ENCODE measurements around the gene ADAMTS12. TPM values are rescaled to one million over a fixed set of nuclear protein-coding genes. Genes with fewer than 3 reads are reported as not detected.

Gene ADAMTS12
- total RNA-seq, 1 experiment from 2014 or later: 0.05 TPM

DNA sequence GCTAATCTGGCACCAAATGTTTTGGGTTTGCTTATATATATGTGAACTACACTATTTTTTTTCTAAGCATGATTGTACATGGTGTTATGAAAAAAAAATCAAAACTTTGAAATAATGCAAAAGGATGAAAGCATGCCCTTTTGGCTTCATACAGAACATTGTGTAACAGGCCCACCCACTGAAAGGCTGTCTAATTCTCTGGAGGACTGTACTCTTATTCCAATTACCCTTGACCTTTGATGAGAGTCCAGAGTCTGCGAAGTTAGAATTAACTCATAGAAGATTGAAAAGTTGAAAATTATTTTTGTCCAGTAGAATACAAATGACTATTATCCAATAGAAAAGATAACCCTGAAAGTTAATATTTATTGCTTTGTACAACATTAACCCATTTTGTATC is 117.4 kb downstream of the ADAMTS12 start:
- DNase-seq (ENCODE audit: low read depth, low spot score): no peak

More for the DNA sequence above, 117.4 kb downstream of the ADAMTS12 start:
- TF ChIP-seq, protein P1, sequence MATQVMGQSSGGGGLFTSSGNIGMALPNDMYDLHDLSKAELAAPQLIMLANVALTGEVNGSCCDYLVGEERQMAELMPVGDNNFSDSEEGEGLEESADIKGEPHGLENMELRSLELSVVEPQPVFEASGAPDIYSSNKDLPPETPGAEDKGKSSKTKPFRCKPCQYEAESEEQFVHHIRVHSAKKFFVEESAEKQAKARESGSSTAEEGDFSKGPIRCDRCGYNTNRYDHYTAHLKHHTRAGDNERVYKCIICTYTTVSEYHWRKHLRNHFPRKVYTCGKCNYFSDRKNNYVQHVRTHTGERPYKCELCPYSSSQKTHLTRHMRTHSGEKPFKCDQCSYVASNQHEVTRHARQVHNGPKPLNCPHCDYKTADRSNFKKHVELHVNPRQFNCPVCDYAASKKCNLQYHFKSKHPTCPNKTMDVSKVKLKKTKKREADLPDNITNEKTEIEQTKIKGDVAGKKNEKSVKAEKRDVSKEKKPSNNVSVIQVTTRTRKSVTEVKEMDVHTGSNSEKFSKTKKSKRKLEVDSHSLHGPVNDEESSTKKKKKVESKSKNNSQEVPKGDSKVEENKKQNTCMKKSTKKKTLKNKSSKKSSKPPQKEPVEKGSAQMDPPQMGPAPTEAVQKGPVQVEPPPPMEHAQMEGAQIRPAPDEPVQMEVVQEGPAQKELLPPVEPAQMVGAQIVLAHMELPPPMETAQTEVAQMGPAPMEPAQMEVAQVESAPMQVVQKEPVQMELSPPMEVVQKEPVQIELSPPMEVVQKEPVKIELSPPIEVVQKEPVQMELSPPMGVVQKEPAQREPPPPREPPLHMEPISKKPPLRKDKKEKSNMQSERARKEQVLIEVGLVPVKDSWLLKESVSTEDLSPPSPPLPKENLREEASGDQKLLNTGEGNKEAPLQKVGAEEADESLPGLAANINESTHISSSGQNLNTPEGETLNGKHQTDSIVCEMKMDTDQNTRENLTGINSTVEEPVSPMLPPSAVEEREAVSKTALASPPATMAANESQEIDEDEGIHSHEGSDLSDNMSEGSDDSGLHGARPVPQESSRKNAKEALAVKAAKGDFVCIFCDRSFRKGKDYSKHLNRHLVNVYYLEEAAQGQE (IDR thresholded peaks at IDR 0.05; ENCODE audit: low read depth): no peak
- no peak for TF ChIP-seq YY1 (IDR thresholded peaks at IDR 0.05; ENCODE audit: extremely low read depth, insufficient replicate concordance, low read depth, low read length)
- no peak for TF ChIP-seq POLR2A (IDR thresholded peaks at IDR 0.05; ENCODE audit: borderline replicate concordance, extremely low read depth, insufficient read depth, insufficient read length)
- TF ChIP-seq SRF (IDR thresholded peaks at IDR 0.05; ENCODE audit: low read depth): no peak
- no peak for TF ChIP-seq EZH2phosphoT487 (IDR thresholded peaks at IDR 0.05; ENCODE audit: borderline replicate concordance)
- TF ChIP-seq, protein P2, sequence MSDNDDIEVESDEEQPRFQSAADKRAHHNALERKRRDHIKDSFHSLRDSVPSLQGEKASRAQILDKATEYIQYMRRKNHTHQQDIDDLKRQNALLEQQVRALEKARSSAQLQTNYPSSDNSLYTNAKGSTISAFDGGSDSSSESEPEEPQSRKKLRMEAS (IDR thresholded peaks at IDR 0.05): no peak
- TF ChIP-seq ZNF274 (IDR thresholded peaks at IDR 0.05; ENCODE audit: low read depth, low read length): no peak
- TF ChIP-seq, protein P3, sequence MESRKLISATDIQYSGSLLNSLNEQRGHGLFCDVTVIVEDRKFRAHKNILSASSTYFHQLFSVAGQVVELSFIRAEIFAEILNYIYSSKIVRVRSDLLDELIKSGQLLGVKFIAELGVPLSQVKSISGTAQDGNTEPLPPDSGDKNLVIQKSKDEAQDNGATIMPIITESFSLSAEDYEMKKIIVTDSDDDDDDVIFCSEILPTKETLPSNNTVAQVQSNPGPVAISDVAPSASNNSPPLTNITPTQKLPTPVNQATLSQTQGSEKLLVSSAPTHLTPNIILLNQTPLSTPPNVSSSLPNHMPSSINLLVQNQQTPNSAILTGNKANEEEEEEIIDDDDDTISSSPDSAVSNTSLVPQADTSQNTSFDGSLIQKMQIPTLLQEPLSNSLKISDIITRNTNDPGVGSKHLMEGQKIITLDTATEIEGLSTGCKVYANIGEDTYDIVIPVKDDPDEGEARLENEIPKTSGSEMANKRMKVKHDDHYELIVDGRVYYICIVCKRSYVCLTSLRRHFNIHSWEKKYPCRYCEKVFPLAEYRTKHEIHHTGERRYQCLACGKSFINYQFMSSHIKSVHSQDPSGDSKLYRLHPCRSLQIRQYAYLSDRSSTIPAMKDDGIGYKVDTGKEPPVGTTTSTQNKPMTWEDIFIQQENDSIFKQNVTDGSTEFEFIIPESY (IDR thresholded peaks at IDR 0.05; ENCODE audit: extremely low read depth, insufficient replicate concordance, low read length): no peak
- no peak for TF ChIP-seq CBX3 (IDR thresholded peaks at IDR 0.05; ENCODE audit: low read depth)
- no peak for TF ChIP-seq ZFX (IDR thresholded peaks at IDR 0.05)
- TF ChIP-seq EGR1 (IDR thresholded peaks at IDR 0.05; ENCODE audit: low read depth): no peak
- TF ChIP-seq CEBPB (IDR thresholded peaks at IDR 0.05; ENCODE audit: low read depth): no peak
- ChIA-PET CTCF (no interaction called here), RAD21 (ENCODE audit: low non-redundant PET in 1 of 2, low total read pairs in 2 of 2, uncharacterized antibody in 2 of 2, unreplicated experiment in 2 of 2) (no interaction called here), POLR2A (no interaction called here)
- H4K20me1 ChIP-seq (ENCODE audit: insufficient read depth): no peaks in the 10 kb centered on the region
- no peak overlapping the region for H3K4me2 ChIP-seq (ENCODE audit: low read length)
- no peaks in the 10 kb centered on the region for H3K9me3 ChIP-seq (ENCODE audit: control insufficient read depth in 1 of 2, insufficient read depth in 1 of 2, low read depth in 1 of 2, low read length in 2 of 2)
- intact Hi-C loops (cut with micrococcal nuclease): no loop called here
- H3K79me2 ChIP-seq (ENCODE audit: insufficient read depth, low read length): no peaks in the 10 kb centered on the region
- no peak overlapping the region for H2AFZ ChIP-seq (ENCODE audit: low read depth, low read length, poor library complexity, severe bottlenecking)
- no peak overlapping the region for H3K9ac ChIP-seq (ENCODE audit: low read length)
- no peaks in the 10 kb centered on the region for H3K9me2 ChIP-seq (ENCODE audit: insufficient read depth)
- BruUV-seq (replicated peaks): no TSS peak
- ATAC-seq: no peak
- no peaks in the 10 kb centered on the region for H3K4me1 ChIP-seq (ENCODE audit: control insufficient read depth in 1 of 2, insufficient read depth in 2 of 2, low read length in 2 of 2)
- H3K27ac ChIP-seq (ENCODE audit: low read depth, low read length): no peak overlapping the region
- H3K36me3 ChIP-seq (ENCODE audit: control insufficient read depth in 1 of 2, insufficient read depth in 2 of 2, low read length in 2 of 2): no peaks in the 10 kb centered on the region
- H3K4me3 ChIP-seq (replicated peaks in 1 of 2; ENCODE audit: low read depth in 1 of 2, low read length in 2 of 2): no peak overlapping the region
- peaks cover 36% of the 10 kb centered on the region for H3K27me3 ChIP-seq (ENCODE audit: insufficient read depth, low read length)

All from HCT116 (cell line).